Stimulated activated CD8-positive, alpha-beta memory T cell treated with anti-CD3 and anti-CD28 coated beads, Interleukin-4, amount 100 ng/mL, for 48 hours (primary cell): Measurements from ENCODE around the gene ANKH.

ENCODE experiments used
- DNase-seq: peaks from one replicate; pipeline ENCODE4 v3.0.0-alpha.2; 2020

The ANKH gene

DNA sequence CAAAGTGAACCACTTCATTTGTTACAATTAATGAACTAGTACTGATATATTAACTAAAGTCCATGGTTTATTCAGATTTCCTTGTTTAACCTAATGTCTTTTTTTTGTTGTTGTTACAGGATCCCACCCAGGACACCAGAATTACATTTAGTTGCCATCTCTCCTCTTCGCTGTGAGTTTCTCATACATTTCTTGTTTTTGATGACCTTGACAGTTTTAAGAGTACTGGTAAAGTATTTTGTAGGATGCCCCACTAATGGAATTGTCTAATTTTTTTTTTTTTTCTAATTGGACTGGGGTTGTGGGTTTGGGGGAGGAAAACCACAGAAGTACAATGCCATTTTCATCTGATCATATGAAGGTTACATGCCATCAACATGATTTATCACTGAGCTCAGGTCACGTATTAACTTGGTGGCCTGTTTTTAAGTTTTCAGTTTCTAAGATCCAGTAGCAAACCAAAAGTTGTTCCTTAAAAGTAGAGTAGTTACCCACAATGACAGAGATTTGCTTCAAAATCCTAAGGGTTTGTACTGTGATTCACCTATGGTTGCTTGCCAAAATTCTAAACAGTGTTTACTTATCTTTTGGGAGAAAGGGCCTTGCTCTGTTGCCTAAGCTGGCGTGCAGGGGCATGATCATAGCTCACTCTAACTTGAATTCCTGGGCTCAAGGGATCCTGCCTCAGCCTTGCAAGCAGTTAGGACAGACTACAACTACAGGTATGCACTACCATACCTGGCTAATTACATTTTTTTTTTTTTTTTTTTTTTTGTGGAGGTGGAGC, 211.6 kb downstream of the ANKH start:
- DNase-seq, result no peak

DNA sequence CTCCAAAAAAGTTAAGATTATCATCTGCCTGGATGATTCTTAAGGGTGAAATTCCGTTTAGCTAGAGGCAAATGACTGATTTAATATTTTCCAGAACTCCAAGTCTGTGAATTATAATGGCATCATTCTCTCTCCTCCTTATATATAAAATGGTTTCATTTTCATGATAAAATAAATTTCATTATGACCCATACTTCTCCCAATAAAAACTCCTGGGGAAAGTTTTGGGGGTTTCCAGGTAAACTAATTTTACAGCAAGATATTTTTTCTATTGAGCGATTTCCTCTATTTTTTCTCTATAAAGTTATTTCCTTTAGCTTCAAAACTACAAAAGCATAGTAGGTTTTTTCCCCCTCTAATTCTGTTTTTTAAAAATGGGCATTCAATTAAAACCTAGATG, 214.7 kb downstream of the ANKH start:
- DNase-seq, result no peak

DNA sequence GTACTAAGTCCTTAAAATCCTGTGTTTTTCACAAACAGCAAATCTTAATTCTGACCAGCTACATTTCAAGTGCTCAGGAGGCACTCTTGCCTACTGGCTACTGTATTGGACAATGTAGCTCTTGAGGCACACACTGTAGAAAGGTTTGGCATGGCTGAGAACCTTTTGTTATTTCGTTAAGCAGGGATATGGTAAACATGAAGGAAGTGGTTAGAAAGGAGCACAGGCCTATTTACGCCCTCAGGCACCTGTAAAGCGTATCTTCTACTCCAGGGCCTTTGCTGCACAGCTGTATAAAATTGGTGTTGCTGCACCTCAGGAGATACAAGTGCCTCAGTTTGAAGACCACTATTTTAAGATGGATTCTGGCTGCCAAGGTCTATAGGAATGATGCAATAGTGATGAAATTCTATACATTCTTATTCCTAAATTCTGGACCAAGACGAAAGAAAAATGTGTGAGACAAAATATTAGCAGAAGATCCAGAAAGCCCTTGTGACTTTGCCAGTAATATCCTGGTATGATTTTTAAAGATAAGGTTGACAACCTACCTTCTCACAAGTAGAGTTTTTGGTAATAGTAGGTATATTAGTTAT, 216.3 kb downstream of the ANKH start:
- DNase-seq, result no peak
